Mucosa of rectum (tissue), 2 donors: ENCODE results near the gene PPFIA4.

Experiments used
- H3K27ac ChIP-seq, 2 donors: one replicate each; pipeline ENCODE4 v1.7.0; 2013; ENCODE audit warnings: inconsistent platforms in 2 of 2, low read depth in 2 of 2, low read length in 2 of 2
- H3K27me3 ChIP-seq, 2 donors: one replicate each; pipeline ENCODE4 v1.7.0; 2013; ENCODE audit warnings: low read length in 2 of 2; ENCODE audit not compliant: control insufficient read depth in 2 of 2, insufficient read depth in 2 of 2
- H3K36me3 ChIP-seq, 2 donors: one replicate each; pipeline ENCODE4 v1.7.0; 2013; ENCODE audit warnings: low read length in 2 of 2; ENCODE audit not compliant: control insufficient read depth in 2 of 2, insufficient read depth in 2 of 2
- H3K4me1 ChIP-seq, 2 donors: one replicate each; pipeline ENCODE4 v1.7.0; 2013; ENCODE audit warnings: low read length in 2 of 2, mild to moderate bottlenecking in 1 of 2; ENCODE audit not compliant: control insufficient read depth in 2 of 2, insufficient read depth in 2 of 2
- H3K4me3 ChIP-seq, 2 donors: one replicate each; pipeline ENCODE4 v1.7.0; 2013; ENCODE audit warnings: low read length in 2 of 2
- H3K9ac ChIP-seq, 2 donors: one replicate each; pipeline ENCODE4 v1.7.0; 2013; ENCODE audit warnings: low read length in 2 of 2, low read depth in 1 of 2, mild to moderate bottlenecking in 1 of 2
- H3K9me3 ChIP-seq, 2 donors: one replicate each; pipeline ENCODE4 v1.7.0; 2013; ENCODE audit warnings: low read length in 2 of 2; ENCODE audit not compliant: control insufficient read depth in 2 of 2
- donor health status: healthy.
- donor health status: Normal muscosa, but diverticular disease.

Gene PPFIA4

GRCh38 chr1:203040513-203041275, 14.4 kb downstream of the PPFIA4 start:
- Histone ChIP-seq H3K9me3 (no peaks in the 10 kb centered on the region), H3K4me1 (no peaks in the 10 kb centered on the region), H3K4me3 (no peak overlapping the region), H3K27me3 (peaks cover 0 to 6% of the 10 kb centered on the region in 2 donors), H3K36me3 (no peaks in the 10 kb centered on the region), H3K9ac (no peak overlapping the region), H3K27ac (no peak overlapping the region)

GRCh38 chr1:203041351-203041932, 15.2 kb downstream of the PPFIA4 start:
- Histone ChIP-seq H3K27ac (no peak overlapping the region), H3K27me3 (peaks cover 2 to 6% of the 10 kb centered on the region in 2 donors), H3K4me3 (no peak overlapping the region), H3K4me1 (no peaks in the 10 kb centered on the region), H3K36me3 (no peaks in the 10 kb centered on the region), H3K9ac (no peak overlapping the region), H3K9me3 (no peaks in the 10 kb centered on the region)

GRCh38 chr1:203043830-203044545, 17.7 kb downstream of the PPFIA4 start:
- Histone ChIP-seq H3K9me3 (no peaks in the 10 kb centered on the region), H3K4me1 (no peaks in the 10 kb centered on the region), H3K27ac (no peak overlapping the region), H3K9ac (no peak overlapping the region), H3K4me3 (no peak overlapping the region), H3K36me3 (no peaks in the 10 kb centered on the region), H3K27me3 (peaks cover 2% of the 10 kb centered on the region in 2 donors)

GRCh38 chr1:203044546-203045250, 18.4 kb downstream of the PPFIA4 start:
- peaks cover 2% of the 10 kb centered on the region in 2 donors for H3K27me3 ChIP-seq
- H3K9ac ChIP-seq: no peak overlapping the region
- no peaks in the 10 kb centered on the region for H3K9me3 ChIP-seq
- H3K36me3 ChIP-seq: no peaks in the 10 kb centered on the region
- no peak overlapping the region for H3K27ac ChIP-seq
- no peaks in the 10 kb centered on the region for H3K4me1 ChIP-seq
- H3K4me3 ChIP-seq: no peak overlapping the region

- Histone ChIP-seq H3K27me3 (peaks cover 2% of the 10 kb centered on the region in 2 donors), H3K9ac (no peak overlapping the region), H3K4me1 (no peaks in the 10 kb centered on the region), H3K9me3 (no peaks in the 10 kb centered on the region), H3K36me3 (no peaks in the 10 kb centered on the region), H3K4me3 (no peak overlapping the region), H3K27ac (no peak overlapping the region)
These were observed 19.0 kb downstream of the PPFIA4 start for GRCh38 chr1:203045336-203045735.

- Histone ChIP-seq H3K4me3 (no peak overlapping the region), H3K27ac (no peak overlapping the region), H3K4me1 (no peaks in the 10 kb centered on the region), H3K9me3 (no peaks in the 10 kb centered on the region), H3K36me3 (no peaks in the 10 kb centered on the region), H3K27me3 (peaks cover 2% of the 10 kb centered on the region in 2 donors), H3K9ac (no peak overlapping the region)
These were observed 19.7 kb downstream of the PPFIA4 start for GRCh38 chr1:203045821-203046594.

- no peak overlapping the region for H3K4me3 ChIP-seq
- no peak overlapping the region for H3K9ac ChIP-seq
- no peaks in the 10 kb centered on the region for H3K4me1 ChIP-seq
- H3K27ac ChIP-seq: no peak overlapping the region
- no peaks in the 10 kb centered on the region for H3K9me3 ChIP-seq
- peaks cover 2% of the 10 kb centered on the region in 2 donors for H3K27me3 ChIP-seq
- H3K36me3 ChIP-seq: no peaks in the 10 kb centered on the region
These were observed 20.8 kb downstream of the PPFIA4 start for GRCh38 chr1:203046984-203047630.

- Histone ChIP-seq H3K4me3 (no peak overlapping the region), H3K36me3 (no peaks in the 10 kb centered on the region), H3K27ac (no peak overlapping the region), H3K4me1 (no peaks in the 10 kb centered on the region), H3K9me3 (no peaks in the 10 kb centered on the region), H3K27me3 (peaks cover 2% of the 10 kb centered on the region in 2 donors), H3K9ac (no peak overlapping the region)
These were observed 21.8 kb downstream of the PPFIA4 start for GRCh38 chr1:203048086-203048485.

- H3K36me3 ChIP-seq: no peaks in the 10 kb centered on the region
- peaks cover 2% of the 10 kb centered on the region in 2 donors for H3K27me3 ChIP-seq
- H3K4me3 ChIP-seq: no peak overlapping the region
- no peak overlapping the region for H3K9ac ChIP-seq
- no peaks in the 10 kb centered on the region for H3K4me1 ChIP-seq
- H3K27ac ChIP-seq: no peak overlapping the region
- no peaks in the 10 kb centered on the region for H3K9me3 ChIP-seq
These were observed 22.3 kb downstream of the PPFIA4 start for GRCh38 chr1:203048555-203049051.
